Occipital lobe (tissue), 2 donors: Measurements from ENCODE around the gene TNPO1. TPM values are rescaled to one million over a fixed set of nuclear protein-coding genes. Genes with fewer than 3 reads are reported as not detected.

ENCODE experiments used
- DNase-seq: peaks from one replicate; lab custom pipeline; 2025; lab: John Stamatoyannopoulos, UW
- total RNA-seq: library from RNA; depleted of rRNA; stranded (reverse); fragments of >200 nt; gene quantifications from one replicate; pipeline ENCODE4 v1.2.3, GENCODE V29; 2014

Gene TNPO1
- total RNA-seq, 1 donor from 2014 or later: 299 TPM

- no peak for DNase-seq
These were observed 2.5 kb downstream of the TNPO1 start for GRCh38 chr5:72818866-72819534.

GRCh38 chr5:72821776-72822175, 5.3 kb downstream of the TNPO1 start:
- DNase-seq: no peak

DNA sequence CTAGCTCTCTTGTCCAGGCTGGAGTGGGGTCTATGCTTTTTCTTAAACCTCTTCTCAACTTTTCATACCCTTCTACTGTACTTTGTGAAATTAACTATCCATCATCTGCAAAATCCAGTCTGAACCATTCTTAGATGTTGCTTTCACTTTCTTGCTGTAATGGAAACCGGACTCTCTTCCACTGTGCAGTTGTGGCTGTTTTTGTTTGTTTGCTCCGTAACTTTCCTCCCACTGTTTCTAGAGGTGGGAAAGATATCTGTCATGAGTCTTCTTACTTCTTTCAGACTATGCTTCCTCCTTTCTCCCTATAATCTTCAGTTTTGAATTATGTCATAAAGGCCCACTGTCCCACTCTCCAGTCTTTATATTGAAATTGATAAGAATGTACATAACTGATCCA, 6.5 kb downstream of the TNPO1 start:
- DNase-seq: no peak

DNA sequence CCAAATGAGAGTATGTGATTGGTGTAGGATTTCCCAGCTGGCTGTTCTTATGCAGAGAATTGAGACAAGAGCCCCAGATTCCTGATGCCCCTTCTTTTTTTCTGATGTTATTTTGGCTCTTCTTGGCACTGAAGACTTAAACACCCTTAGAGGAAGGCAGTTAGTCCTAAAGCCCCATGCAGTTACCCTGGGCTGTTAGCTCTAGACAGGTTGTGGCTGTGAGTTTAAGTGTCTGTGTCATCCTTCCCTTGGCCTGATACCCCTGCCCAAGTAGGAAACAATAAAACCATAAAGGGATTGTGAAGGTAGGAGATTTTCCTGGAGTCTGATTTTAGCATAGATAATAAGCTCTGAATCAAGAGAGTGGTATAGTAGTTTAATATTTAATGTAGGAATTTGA, 13.2 kb downstream of the TNPO1 start:
- DNase-seq: no peak

- no peak for DNase-seq
These were observed 13.9 kb downstream of the TNPO1 start for GRCh38 chr5:72830362-72830761.

GRCh38 chr5:72831685-72832084, 15.2 kb downstream of the TNPO1 start:
- DNase-seq: no peak

DNA sequence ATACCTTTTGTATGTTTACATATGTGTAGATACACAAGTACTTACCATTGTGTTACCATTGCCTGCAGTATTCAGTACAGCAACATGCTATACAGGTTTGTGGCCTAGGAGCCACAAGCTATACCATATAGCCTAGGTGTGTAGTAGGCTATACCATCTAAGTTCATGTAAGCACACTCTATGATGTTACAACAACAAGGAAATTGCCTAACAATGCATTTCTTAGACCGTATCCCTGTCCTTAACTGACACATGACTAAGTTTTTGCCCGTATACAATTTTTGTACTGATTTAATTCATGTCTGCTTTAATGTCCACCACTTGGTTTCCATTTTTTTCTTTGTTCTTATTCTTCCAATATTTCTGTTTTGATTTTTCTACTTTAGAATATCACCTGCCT, 18.5 kb downstream of the TNPO1 start:
- DNase-seq: no peak

- DNase-seq: no peak
These were observed 19.2 kb downstream of the TNPO1 start for GRCh38 chr5:72835633-72836032.

DNA sequence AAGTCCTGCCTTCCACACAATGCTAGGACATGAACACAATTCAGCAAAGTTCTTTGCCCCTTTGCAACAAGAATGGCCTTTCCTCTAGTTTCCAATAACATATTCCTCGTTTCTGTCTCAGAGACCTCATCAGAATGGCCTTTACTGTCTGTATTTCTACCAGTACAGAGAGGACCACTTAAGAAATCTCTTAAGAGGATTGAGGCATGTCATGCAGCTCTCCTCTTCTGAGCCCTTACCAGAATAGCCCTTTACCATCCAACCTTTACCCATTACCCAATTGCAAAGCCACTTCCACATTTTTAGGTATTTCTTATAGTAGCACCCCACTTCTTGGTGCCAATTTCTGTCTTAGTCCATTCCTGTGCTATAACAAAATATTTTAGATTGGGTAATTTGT, 20.3 kb downstream of the TNPO1 start:
- no peak for DNase-seq

- DNase-seq: no peak
These were observed 21.1 kb downstream of the TNPO1 start for GRCh38 chr5:72837524-72838096.

GRCh38 chr5:72840041-72840440, 23.6 kb downstream of the TNPO1 start:
- DNase-seq: no peak

GRCh38 chr5:72841756-72842535, 25.5 kb downstream of the TNPO1 start:
- DNase-seq: no peak

- DNase-seq: no peak
These were observed 26.4 kb downstream of the TNPO1 start for GRCh38 chr5:72842816-72843215.

GRCh38 chr5:72844218-72844603, 27.8 kb downstream of the TNPO1 start:
- DNase-seq: no peak

GRCh38 chr5:72845889-72846288, 29.4 kb downstream of the TNPO1 start:
- no peak for DNase-seq

GRCh38 chr5:72846483-72846882, 30.0 kb downstream of the TNPO1 start:
- no peak for DNase-seq

DNA sequence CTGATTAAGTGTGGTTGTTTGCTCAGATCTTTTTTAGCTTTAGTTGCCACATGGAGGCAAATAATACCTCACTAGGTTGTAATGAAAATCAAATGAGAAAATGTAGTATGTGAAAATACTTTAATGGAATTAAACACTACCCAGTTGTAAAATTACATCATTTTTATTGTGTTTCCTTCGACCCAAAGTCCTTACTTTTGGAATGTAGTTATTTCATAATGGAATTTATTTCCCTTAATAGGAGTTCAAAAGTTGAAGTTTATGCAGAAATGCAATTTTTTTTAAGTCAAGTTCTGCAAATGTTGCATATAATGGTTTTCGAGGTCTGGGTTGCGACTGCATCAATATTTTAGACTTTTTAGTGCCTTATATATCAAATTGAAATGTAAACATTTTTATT, 31.0 kb downstream of the TNPO1 start:
- no peak for DNase-seq

DNA sequence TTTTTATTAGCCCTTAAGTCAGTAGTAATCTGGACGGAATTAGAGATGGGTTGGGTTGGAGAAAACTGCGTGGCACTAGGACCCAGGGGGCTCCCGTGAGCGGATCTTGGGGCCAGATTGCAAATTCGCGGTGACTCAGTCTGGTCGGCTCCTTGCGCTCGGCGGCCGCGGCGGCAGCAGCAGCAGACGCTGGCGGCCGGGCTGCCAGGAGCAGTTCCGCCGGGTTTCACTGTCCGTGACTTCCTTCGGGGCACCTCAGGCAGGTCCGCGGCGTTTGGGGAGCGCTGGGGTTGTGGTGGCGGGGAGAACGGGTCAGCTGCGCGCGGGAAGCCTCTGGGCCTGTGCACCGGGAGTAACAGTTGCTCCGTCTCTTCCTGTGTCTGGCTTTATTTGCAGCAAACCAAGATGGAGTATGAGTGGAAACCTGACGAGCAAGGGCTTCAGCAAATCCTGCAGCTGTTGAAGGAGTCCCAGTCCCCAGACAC, 31.6 kb downstream of the TNPO1 start:
- DNase-seq: peak; percentile 86

DNA sequence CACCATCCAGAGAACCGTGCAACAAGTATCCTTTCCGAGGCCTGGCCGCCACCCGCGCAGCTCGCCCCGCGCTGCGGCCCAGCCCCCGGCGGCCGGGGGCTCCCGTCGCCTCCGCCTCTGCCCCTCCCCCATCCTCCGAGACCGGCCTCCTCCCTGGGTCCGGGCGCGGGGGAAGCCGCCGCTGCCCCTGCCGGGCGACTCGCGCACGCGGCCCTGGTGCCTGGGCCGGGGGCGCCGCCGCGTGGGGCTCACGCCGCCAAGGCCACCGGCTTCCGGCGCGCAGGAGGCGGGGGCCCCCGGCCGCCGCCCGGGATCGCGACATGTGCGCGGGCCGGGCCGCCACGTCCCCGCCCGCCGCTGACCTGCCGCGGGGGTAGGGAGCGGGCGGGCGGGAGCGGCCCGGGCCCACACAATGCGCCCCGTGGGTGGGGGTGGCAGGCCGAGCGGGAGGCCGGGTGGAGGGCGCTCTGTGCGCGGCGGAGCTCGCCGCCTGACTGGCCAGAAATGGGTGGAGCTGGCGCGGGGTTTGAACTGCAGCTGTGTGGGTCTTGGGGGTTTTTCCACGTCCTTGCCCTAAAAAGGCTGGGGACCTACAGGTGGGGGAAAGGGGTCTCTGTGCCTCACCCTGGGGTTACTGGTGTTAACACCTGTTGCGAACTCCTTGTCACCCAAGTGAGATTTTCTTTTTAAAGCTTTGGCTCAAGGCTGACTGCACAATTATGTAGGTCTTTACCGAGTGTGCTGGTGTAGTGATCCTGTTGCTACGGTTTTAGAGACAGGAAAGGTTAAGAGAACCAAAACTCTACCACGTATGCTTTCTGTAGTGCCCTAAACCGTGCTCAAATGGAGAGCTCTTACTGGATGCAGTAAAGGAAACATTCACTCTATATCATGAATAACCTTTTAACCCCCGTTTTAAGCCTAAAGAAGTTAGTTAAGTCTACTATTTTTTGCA, 32.3 kb downstream of the TNPO1 start:
- peak; percentile 54 for DNase-seq

GRCh38 chr5:72849546-72849945, 33.1 kb downstream of the TNPO1 start:
- no peak for DNase-seq

DNA sequence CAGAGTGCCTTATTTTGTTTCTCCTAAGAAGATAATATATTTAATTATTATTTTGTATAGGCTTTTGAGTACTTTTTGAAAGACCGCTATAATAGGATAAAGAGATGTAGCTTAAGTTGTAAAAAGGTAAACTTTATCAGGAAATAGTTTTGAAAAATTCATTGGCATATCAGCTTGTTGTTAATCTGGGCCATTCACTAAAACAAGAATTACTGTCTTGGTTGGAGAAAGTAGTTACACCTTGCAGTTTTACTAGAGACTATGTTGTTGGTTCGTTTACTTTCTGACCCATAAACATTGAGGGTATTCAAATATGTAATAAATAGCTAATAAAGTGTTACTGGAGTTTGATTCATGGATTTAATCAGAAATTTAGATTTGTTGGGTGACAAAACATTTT, 33.7 kb downstream of the TNPO1 start:
- no peak for DNase-seq

GRCh38 chr5:72852356-72852755, 35.9 kb downstream of the TNPO1 start:
- no peak for DNase-seq
